ENCODE results near the gene HMCN1.

GRCh38 chr1:185974367-185975170 is 240.4 kb downstream of the HMCN1 start:
- TF ChIP-seq CTCF (IDR thresholded peaks at IDR 0.05), result no peak
- TF ChIP-seq POLR2AphosphoS5 (IDR thresholded peaks at IDR 0.05; ENCODE audit: low read depth, low read length), result no peak

Data from Panc1 (cell line).